Measurements from ENCODE around the gene LGALS4. TPM values are rescaled to one million over a fixed set of nuclear protein-coding genes. Genes with fewer than 3 reads are reported as not detected.

LGALS4 gene
- total RNA-seq, 1 donor from 2014 or later, result 2.7 TPM

DNA sequence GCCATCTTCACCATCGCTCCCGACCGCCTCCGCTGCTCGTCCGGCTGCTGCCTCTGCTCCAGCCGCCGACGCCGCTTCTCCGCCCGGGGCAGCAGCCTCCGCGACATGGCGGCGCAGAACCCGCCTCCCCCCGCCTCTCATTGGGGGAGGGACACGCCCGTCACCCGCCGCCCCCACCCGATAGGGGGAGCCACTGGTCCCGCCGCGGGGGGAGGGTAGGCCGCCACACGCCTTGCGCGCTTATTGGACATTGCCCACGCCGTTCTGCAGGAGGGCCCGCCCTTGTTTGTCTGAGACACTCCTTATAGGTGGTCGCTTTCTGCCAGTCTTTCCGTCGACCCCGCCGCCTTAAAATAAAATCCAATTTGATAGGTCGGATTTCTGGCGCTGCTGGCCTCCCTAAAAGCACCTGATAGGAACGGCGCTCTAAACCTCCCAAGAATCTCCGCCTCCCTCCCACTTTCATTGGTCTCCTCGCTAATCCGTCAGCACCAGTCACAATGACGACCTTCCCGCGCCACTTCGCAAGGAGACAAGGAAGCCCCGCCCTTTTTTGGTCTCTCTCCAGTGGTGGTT is 37.2 kb upstream of the LGALS4 start, which contains the start of gene HNRNPL:
TSS of gene HNRNPL (minus strand) at position 127 of the 576 bp plus-strand sequence. CDS start at position 107, 20 bp downstream.
- DNase-seq (ENCODE audit: low spot score, unreplicated experiment), result peak; percentile 99
- Mint-ChIP-seq H3K4me1 (ENCODE audit: low read depth) (peaks cover 29% of the 10 kb centered on the region), H3K36me3 (ENCODE audit: insufficient read depth) (peaks cover 16% of the 10 kb centered on the region), H3K27ac (peak within 1 kb of the TSS; percentile 99), H3K4me3 (ENCODE audit: low read depth) (peak within 1 kb of the TSS; percentile 92), H3K9me3 (ENCODE audit: low read depth) (no peaks in the 10 kb centered on the region), H3K27me3 (no peaks in the 10 kb centered on the region)
- TF ChIP-seq, protein P1, sequence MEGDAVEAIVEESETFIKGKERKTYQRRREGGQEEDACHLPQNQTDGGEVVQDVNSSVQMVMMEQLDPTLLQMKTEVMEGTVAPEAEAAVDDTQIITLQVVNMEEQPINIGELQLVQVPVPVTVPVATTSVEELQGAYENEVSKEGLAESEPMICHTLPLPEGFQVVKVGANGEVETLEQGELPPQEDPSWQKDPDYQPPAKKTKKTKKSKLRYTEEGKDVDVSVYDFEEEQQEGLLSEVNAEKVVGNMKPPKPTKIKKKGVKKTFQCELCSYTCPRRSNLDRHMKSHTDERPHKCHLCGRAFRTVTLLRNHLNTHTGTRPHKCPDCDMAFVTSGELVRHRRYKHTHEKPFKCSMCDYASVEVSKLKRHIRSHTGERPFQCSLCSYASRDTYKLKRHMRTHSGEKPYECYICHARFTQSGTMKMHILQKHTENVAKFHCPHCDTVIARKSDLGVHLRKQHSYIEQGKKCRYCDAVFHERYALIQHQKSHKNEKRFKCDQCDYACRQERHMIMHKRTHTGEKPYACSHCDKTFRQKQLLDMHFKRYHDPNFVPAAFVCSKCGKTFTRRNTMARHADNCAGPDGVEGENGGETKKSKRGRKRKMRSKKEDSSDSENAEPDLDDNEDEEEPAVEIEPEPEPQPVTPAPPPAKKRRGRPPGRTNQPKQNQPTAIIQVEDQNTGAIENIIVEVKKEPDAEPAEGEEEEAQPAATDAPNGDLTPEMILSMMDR (IDR thresholded peaks at IDR 0.05; ENCODE audit: unreplicated experiment), result peak; percentile 56

DNA sequence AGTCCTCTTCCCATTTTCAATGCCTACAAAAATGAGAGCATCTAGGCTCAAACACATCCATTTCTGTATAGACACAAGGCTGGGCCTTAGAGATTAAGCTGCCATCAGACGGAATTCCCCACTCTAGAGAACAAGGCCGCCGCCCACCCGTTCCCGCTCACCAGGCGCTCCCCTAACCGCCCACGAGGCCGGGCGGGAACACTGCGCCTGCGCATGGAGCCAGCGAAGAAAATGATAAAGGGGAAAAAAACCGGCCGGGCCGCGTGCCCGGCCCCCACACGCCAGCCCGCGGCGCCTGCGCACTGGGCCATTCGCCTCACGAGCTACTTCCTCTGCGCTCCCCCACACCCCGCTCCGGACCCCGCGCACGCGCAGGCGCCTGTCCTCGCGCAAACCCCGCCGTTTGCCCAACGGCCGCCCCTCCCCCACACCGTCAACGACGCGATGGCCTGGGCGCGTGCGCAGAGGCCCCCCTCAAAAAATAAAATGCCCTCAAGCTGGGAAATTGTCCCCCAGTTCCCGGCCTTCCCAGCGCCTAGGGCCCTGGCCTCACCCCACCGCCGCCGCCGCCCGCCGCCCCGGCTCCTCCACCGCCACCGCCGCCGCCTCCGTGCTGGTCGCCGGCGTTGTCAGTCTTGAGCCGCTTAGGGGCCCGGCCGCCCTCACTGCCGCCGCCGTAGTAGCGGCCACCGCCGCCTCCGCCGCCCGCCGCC is 36.6 kb upstream of the LGALS4 start:
- H3K4me3 Mint-ChIP-seq (ENCODE audit: low read depth), result peak overlapping the region; percentile 92

DNA sequence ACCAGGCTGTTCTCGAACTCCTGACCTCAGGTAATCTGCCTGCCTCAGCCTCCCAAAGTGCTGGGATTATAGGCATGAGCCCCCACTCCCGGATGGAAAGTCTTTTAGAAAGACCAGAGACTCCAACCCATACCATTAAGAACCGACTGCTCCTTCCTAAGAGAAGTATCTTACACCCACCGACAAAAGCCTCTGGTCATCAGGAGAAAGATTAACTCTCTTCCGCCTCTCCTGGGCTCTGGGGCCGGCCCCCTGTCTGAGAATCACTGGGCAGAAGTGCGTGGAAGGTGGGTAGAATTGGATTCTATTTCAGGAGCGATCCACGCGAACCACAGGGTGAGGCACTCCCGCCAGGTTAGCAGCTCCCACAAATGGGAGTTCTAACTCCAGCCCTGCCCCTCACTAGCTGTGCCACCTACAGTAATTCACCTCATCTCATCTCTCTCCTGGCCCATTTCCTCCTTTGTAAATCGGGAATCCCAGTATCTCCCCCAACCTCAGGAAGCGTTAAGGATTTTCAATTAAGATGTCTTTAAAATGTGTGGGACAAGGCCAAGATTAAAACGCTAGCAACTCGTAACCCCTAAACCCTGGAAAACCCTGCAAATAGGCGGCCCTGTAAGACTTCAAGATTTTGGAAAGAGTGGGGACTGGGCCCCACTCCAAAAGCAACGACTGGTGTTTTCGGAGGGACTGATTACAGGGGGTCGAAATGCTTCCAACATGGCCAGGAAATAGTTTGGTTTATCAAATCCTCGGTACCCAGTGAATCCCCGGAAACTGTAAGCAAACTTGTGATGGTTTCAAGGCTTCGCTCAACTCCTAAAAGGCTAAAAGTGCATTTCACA is 35.8 kb upstream of the LGALS4 start:
- TF ChIP-seq, protein P1 (IDR thresholded peaks at IDR 0.05; ENCODE audit: unreplicated experiment), result no peak
- peak overlapping the region; percentile 92 for H3K4me3 Mint-ChIP-seq (ENCODE audit: low read depth)
- peaks cover 24% of the 10 kb centered on the region for H3K36me3 Mint-ChIP-seq (ENCODE audit: insufficient read depth)
- H3K27ac Mint-ChIP-seq, result peak overlapping the region; percentile 99
- peaks cover 29% of the 10 kb centered on the region for H3K4me1 Mint-ChIP-seq (ENCODE audit: low read depth)
- DNase-seq (ENCODE audit: low spot score, unreplicated experiment), result no peak
- no peaks in the 10 kb centered on the region for H3K9me3 Mint-ChIP-seq (ENCODE audit: low read depth)
- no peaks in the 10 kb centered on the region for H3K27me3 Mint-ChIP-seq

More for the DNA sequence above, 36.6 kb upstream of the LGALS4 start:
- Mint-ChIP-seq H3K27me3 (no peaks in the 10 kb centered on the region), H3K4me1 (ENCODE audit: low read depth) (peaks cover 29% of the 10 kb centered on the region), H3K9me3 (ENCODE audit: low read depth) (no peaks in the 10 kb centered on the region), H3K27ac (peak overlapping the region; percentile 99), H3K36me3 (ENCODE audit: insufficient read depth) (peaks cover 19% of the 10 kb centered on the region)
- TF ChIP-seq, protein P1 (IDR thresholded peaks at IDR 0.05; ENCODE audit: unreplicated experiment), result no peak
- DNase-seq (ENCODE audit: low spot score, unreplicated experiment), result peak; percentile 96

DNA sequence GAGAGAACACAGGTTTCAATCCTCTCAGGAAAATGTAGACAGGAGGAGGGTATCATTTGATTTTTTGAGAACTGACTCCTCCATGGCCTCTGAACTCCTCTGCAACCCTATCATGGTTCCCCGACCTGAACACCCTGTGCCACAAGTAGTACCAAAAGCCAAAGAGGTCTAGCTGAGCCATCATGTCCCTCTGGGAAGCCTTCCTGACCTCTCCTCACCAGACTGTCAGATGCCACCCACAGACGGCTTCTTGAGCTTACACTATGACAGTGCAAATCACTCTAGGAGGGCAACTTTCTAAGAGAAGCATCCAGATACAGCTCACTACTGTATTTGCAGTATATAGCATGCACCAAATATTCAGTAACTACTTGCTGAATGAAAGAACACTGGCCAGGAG is 33.4 kb upstream of the LGALS4 start:
- no peak for DNase-seq (ENCODE audit: low spot score, unreplicated experiment)
- H3K4me3 Mint-ChIP-seq (ENCODE audit: low read depth), result no peak overlapping the region
- no peaks in the 10 kb centered on the region for H3K27me3 Mint-ChIP-seq
- H3K27ac Mint-ChIP-seq, result peak overlapping the region; percentile 76
- peaks cover 20% of the 10 kb centered on the region for H3K4me1 Mint-ChIP-seq (ENCODE audit: low read depth)
- no peaks in the 10 kb centered on the region for H3K9me3 Mint-ChIP-seq (ENCODE audit: low read depth)
- H3K36me3 Mint-ChIP-seq (ENCODE audit: insufficient read depth), result peaks cover 38% of the 10 kb centered on the region
- TF ChIP-seq, protein P1 (IDR thresholded peaks at IDR 0.05; ENCODE audit: unreplicated experiment), result no peak

Measured in progenitor cell of endocrine pancreas (in vitro differentiated cells).